Smooth muscle cell (in vitro differentiated cells): ENCODE data around the gene APH1A. TPM values are rescaled to one million over a fixed set of nuclear protein-coding genes. Genes with fewer than 3 reads are reported as not detected.

Source experiments
- DNase-seq: peaks from one replicate; lab custom pipeline; 2025; ENCODE audit not compliant: unreplicated experiment; lab: John Stamatoyannopoulos, UW
- H2AFZ ChIP-seq: fragments of 200-600 bp; sonication (generic); 2 replicates; pipeline ENCODE4 v1.6.0; 2016; ENCODE audit warnings: antibody characterized with exemption, low read depth, mild to moderate bottlenecking
- H3F3A ChIP-seq: fragments of 200-600 bp; sonication (generic); 2 replicates; pipeline ENCODE4 v1.6.0; 2017; ENCODE audit warnings: antibody characterized with exemption, low read depth
- H3K27ac ChIP-seq: fragments of 200-600 bp; sonication (generic); 2 replicates; pipeline ENCODE4 v1.5.1; 2016; ENCODE audit warnings: low read depth, mild to moderate bottlenecking
- H3K27me3 ChIP-seq: fragments of 200-600 bp; sonication (generic); 2 replicates; pipeline ENCODE4 v1.6.1; 2016; ENCODE audit warnings: low read depth, mild to moderate bottlenecking
- H3K36me3 ChIP-seq: fragments of 200-600 bp; sonication (generic); 2 replicates; pipeline ENCODE4 v1.5.1; 2016; ENCODE audit warnings: low read depth
- H3K4me1 ChIP-seq: fragments of 200-600 bp; sonication (generic); 2 replicates; pipeline ENCODE4 v1.5.1; 2016; ENCODE audit warnings: low read depth
- H3K4me2 ChIP-seq: fragments of 200-600 bp; sonication (generic); 2 replicates; pipeline ENCODE4 v1.6.0; 2016; ENCODE audit warnings: mild to moderate bottlenecking
- H3K4me3 ChIP-seq: fragments of 200-600 bp; sonication (generic); 2 replicates; pipeline ENCODE4 v1.5.1; 2016; ENCODE audit warnings: mild to moderate bottlenecking
- H3K79me2 ChIP-seq: fragments of 200-600 bp; sonication (generic); 2 replicates; pipeline ENCODE4 v1.6.0; 2016; ENCODE audit warnings: low read depth, mild to moderate bottlenecking
- H3K9ac ChIP-seq: fragments of 200-600 bp; sonication (generic); 2 replicates; pipeline ENCODE4 v1.6.0; 2016; ENCODE audit warnings: low read depth
- H3K9me3 ChIP-seq: fragments of 200-600 bp; sonication (generic); replicated peaks from 2 replicates; pipeline ENCODE4 v1.5.1; 2016; ENCODE audit warnings: low read depth
- H4K20me1 ChIP-seq: fragments of 200-600 bp; sonication (generic); 2 replicates; pipeline ENCODE4 v1.6.0; 2016; ENCODE audit warnings: low read depth
- CTCF ChIP-seq: fragments of 200-600 bp; sonication (generic); IDR thresholded peaks from 2 replicates; pipeline ENCODE4 v1.5.1; 2017; ENCODE audit warnings: borderline replicate concordance, mild to moderate bottlenecking, antibody characterized with exemption; ENCODE audit not compliant: insufficient read depth, poor library complexity, severe bottlenecking
- WGBS: methylation state at CpG from one replicate; pipeline ENCODE4 v1.1.7; 2016; ENCODE audit warnings: low lambda C conversion rate; 5-methylcytosine and 5-hydroxymethylcytosine counted together
- polyA plus RNA-seq: library from polyadenylated mRNA; unstranded; fragments of >200 nt; fragmentation: Nextera tagmentation; extraction: Ambion mirVana; gene quantifications from 2 replicates; pipeline ENCODE4 v1.2.1, GENCODE V29; 2016
- total RNA-seq: library from RNA; depleted of rRNA; stranded (reverse); fragments of >200 nt; gene quantifications from 2 replicates; pipeline ENCODE4 v1.2.3, GENCODE V29; 2014

Gene APH1A
- total and polyA plus RNA-seq, 2 experiments from 2014 or later = 43.4 to 74.8 TPM

- no peaks in the 10 kb centered on the region for H3K27me3 ChIP-seq
- no peak overlapping the region for H2AFZ ChIP-seq
- no peak overlapping the region for H3K9ac ChIP-seq
- no peaks in the 10 kb centered on the region for H3K36me3 ChIP-seq
- H3K4me3 ChIP-seq = peak overlapping the region; percentile 21
- H3F3A ChIP-seq = no peaks in the 10 kb centered on the region
- no peaks in the 10 kb centered on the region for H3K9me3 ChIP-seq
- no peak for TF ChIP-seq CTCF
- no peaks in the 10 kb centered on the region for H4K20me1 ChIP-seq
- no peaks in the 10 kb centered on the region for H3K79me2 ChIP-seq
- H3K4me2 ChIP-seq = peak overlapping the region; percentile 48
- H3K4me1 ChIP-seq = peaks cover 18% of the 10 kb centered on the region
- 18% methylated on average over 11 of the region's 11 CpGs for WGBS
- H3K27ac ChIP-seq = no peak overlapping the region
- DNase-seq = no peak
Measured at GRCh38 chr1:150259758-150260669, 8.8 kb downstream of the APH1A start.

GRCh38 chr1:150259217-150259616 is 9.6 kb downstream of the APH1A start:
- no peak overlapping the region for H3K4me2 ChIP-seq
- H3F3A ChIP-seq = no peaks in the 10 kb centered on the region
- H4K20me1 ChIP-seq = no peaks in the 10 kb centered on the region
- no peaks in the 10 kb centered on the region for H3K27me3 ChIP-seq
- H2AFZ ChIP-seq = no peak overlapping the region
- H3K27ac ChIP-seq = no peak overlapping the region
- H3K4me1 ChIP-seq = peaks cover 18% of the 10 kb centered on the region
- TF ChIP-seq CTCF = no peak
- no peak overlapping the region for H3K9ac ChIP-seq
- no peak for DNase-seq
- no peak overlapping the region for H3K4me3 ChIP-seq
- H3K9me3 ChIP-seq = no peaks in the 10 kb centered on the region
- no peaks in the 10 kb centered on the region for H3K36me3 ChIP-seq
- no peaks in the 10 kb centered on the region for H3K79me2 ChIP-seq
- WGBS = 39% methylated on average over 4 of the region's 4 CpGs

GRCh38 chr1:150257624-150258585 is 10.9 kb downstream of the APH1A start, which contains the start of gene CA14:
TSS of gene CA14 (plus strand) at chr1:150257774. CDS start at chr1:150258129, 355 bp downstream.
- Histone ChIP-seq H3K27me3 (no peaks in the 10 kb centered on the region), H3K27ac (no peak within 1 kb of the TSS), H3K4me3 (no peak within 1 kb of the TSS), H3K4me1 (peaks cover 18% of the 10 kb centered on the region), H3K79me2 (no peaks in the 10 kb centered on the region), H3K36me3 (no peaks in the 10 kb centered on the region), H3K9ac (no peak within 1 kb of the TSS), H3K9me3 (no peaks in the 10 kb centered on the region), H2AFZ (peak within 1 kb of the TSS; percentile 75), H3F3A (no peaks in the 10 kb centered on the region), H3K4me2 (peak within 1 kb of the TSS; percentile 86), H4K20me1 (no peaks in the 10 kb centered on the region)
- TF ChIP-seq CTCF = no peak
- WGBS = 14% methylated on average over 13 of the region's 13 CpGs
- no peak for DNase-seq
